Adipocyte (in vitro differentiated cells): ENCODE data around the gene KLHL11.

Experiments used
- DNase-seq: peaks from one replicate; pipeline ENCODE4 v3.0.0-alpha.2; 2015; ENCODE audit warnings: low read depth
- H3K27me3 ChIP-seq: replicated peaks from 2 replicates; pipeline ENCODE4 v1.7.0; 2013; ENCODE audit warnings: mild to moderate bottlenecking, low read length, moderate library complexity; ENCODE audit not compliant: control insufficient read depth, insufficient read depth
- H3K36me3 ChIP-seq: 2 replicates; pipeline ENCODE4 v1.7.0; 2013; ENCODE audit warnings: low read length, mild to moderate bottlenecking, moderate library complexity; ENCODE audit not compliant: control insufficient read depth, insufficient read depth, severe bottlenecking
- H3K4me1 ChIP-seq: 2 replicates; pipeline ENCODE4 v1.7.0; 2013; ENCODE audit warnings: mild to moderate bottlenecking, low read length, moderate library complexity; ENCODE audit not compliant: control insufficient read depth, insufficient read depth
- H3K4me3 ChIP-seq: 2 replicates; pipeline ENCODE4 v1.7.0; 2013; ENCODE audit warnings: mild to moderate bottlenecking, low read length, moderate library complexity
- H3K9ac ChIP-seq: 2 replicates; pipeline ENCODE4 v1.7.0; 2013; ENCODE audit warnings: mild to moderate bottlenecking, low read length, moderate library complexity
- H3K9me3 ChIP-seq: 2 replicates; pipeline ENCODE4 v1.7.0; 2013; ENCODE audit warnings: mild to moderate bottlenecking, low read length, moderate library complexity; ENCODE audit not compliant: control insufficient read depth

The KLHL11 gene

GRCh38 chr17:41816637-41817320 is 48.4 kb downstream of the KLHL11 start:
- Histone ChIP-seq H3K4me3 (no peak overlapping the region), H3K36me3 (peaks cover 9% of the 10 kb centered on the region), H3K9me3 (no peaks in the 10 kb centered on the region), H3K4me1 (peaks cover 15% of the 10 kb centered on the region), H3K27me3 (no peaks in the 10 kb centered on the region), H3K9ac (no peak overlapping the region)
- no peak for DNase-seq

GRCh38 chr17:41814195-41814594 is 51.0 kb downstream of the KLHL11 start:
- Histone ChIP-seq H3K9me3 (no peaks in the 10 kb centered on the region), H3K9ac (peak overlapping the region; percentile 91), H3K4me3 (peak overlapping the region; percentile 86), H3K36me3 (peaks cover 4% of the 10 kb centered on the region), H3K4me1 (peaks cover 29% of the 10 kb centered on the region), H3K27me3 (no peaks in the 10 kb centered on the region)
- DNase-seq: peak; percentile 55

GRCh38 chr17:41813699-41814124 is 51.5 kb downstream of the KLHL11 start:
- Histone ChIP-seq H3K4me3 (peak overlapping the region; percentile 86), H3K9me3 (no peaks in the 10 kb centered on the region), H3K27me3 (no peaks in the 10 kb centered on the region), H3K9ac (peak overlapping the region; percentile 91), H3K4me1 (peaks cover 29% of the 10 kb centered on the region), H3K36me3 (peaks cover 4% of the 10 kb centered on the region)
- peak; percentile 52 for DNase-seq

GRCh38 chr17:41813152-41813680 is 52.0 kb downstream of the KLHL11 start:
- peak; percentile 33 for DNase-seq
- Histone ChIP-seq H3K4me3 (peak overlapping the region; percentile 86), H3K9ac (peak overlapping the region; percentile 91), H3K27me3 (no peaks in the 10 kb centered on the region), H3K9me3 (no peaks in the 10 kb centered on the region), H3K4me1 (peaks cover 29% of the 10 kb centered on the region), H3K36me3 (peaks cover 1% of the 10 kb centered on the region)

- DNase-seq: peak; percentile 93
- no peaks in the 10 kb centered on the region for H3K27me3 ChIP-seq
- no peaks in the 10 kb centered on the region for H3K9me3 ChIP-seq
- peak within 1 kb of the TSS; percentile 86 for H3K4me3 ChIP-seq
- H3K9ac ChIP-seq: peak within 1 kb of the TSS; percentile 91
- H3K36me3 ChIP-seq: no peaks in the 10 kb centered on the region
- peaks cover 29% of the 10 kb centered on the region for H3K4me1 ChIP-seq
Observed at GRCh38 chr17:41812381-41813151, 52.7 kb downstream of the KLHL11 start, which contains the start of gene FKBP10. TSS of gene FKBP10 (plus strand) at chr17:41813004. CDS start at chr17:41813035, 31 bp downstream.

- DNase-seq: peak; percentile 93
- Histone ChIP-seq H3K4me1 (peaks cover 29% of the 10 kb centered on the region), H3K9me3 (no peaks in the 10 kb centered on the region), H3K9ac (peak within 1 kb of the TSS; percentile 91), H3K36me3 (no peaks in the 10 kb centered on the region), H3K27me3 (no peaks in the 10 kb centered on the region), H3K4me3 (peak within 1 kb of the TSS; percentile 86)
Observed at GRCh38 chr17:41811549-41812380, 53.5 kb downstream of the KLHL11 start, which contains the start of gene P3H4. TSS of gene P3H4 (minus strand) at chr17:41811949. CDS start at chr17:41811915, 34 bp downstream.

- H3K4me1 ChIP-seq: peaks cover 29% of the 10 kb centered on the region
- peak; percentile 33 for DNase-seq
- H3K9ac ChIP-seq: peak overlapping the region; percentile 91
- no peaks in the 10 kb centered on the region for H3K9me3 ChIP-seq
- no peaks in the 10 kb centered on the region for H3K36me3 ChIP-seq
- no peaks in the 10 kb centered on the region for H3K27me3 ChIP-seq
- peak overlapping the region; percentile 86 for H3K4me3 ChIP-seq
Observed at GRCh38 chr17:41810659-41811548, 54.3 kb downstream of the KLHL11 start.

GRCh38 chr17:41806685-41807445 is 58.4 kb downstream of the KLHL11 start:
- H3K36me3 ChIP-seq: no peaks in the 10 kb centered on the region
- H3K9me3 ChIP-seq: no peaks in the 10 kb centered on the region
- H3K27me3 ChIP-seq: no peaks in the 10 kb centered on the region
- no peak overlapping the region for H3K4me3 ChIP-seq
- H3K4me1 ChIP-seq: peaks cover 14% of the 10 kb centered on the region
- no peak overlapping the region for H3K9ac ChIP-seq
- DNase-seq: no peak
